ENCODE results near the gene TSPEAR.
"Not testable (repeated sequence)": the region's sequence is repeated elsewhere in the genome, so short reads cannot be mapped to it uniquely, and the experiment has no call there.

Gene TSPEAR

GRCh38 chr21:44681152-44681551, 30.2 kb downstream of the TSPEAR start:
- Histone ChIP-seq H3K4me3 (no peak overlapping the region), H3K27me3 (no peaks in the 10 kb centered on the region)

GRCh38 chr21:44677881-44678280, 33.5 kb downstream of the TSPEAR start:
- H3K27ac ChIP-seq = no peak overlapping the region
- no peak for TF ChIP-seq Cebpa-rat (IDR thresholded peaks at IDR 0.05)
- H3K9me3 ChIP-seq (replicated peaks in 1 of 11) = peaks cover 10 to 32% (median 17%) of the 10 kb centered on the region in 11 experiments
- no peak overlapping the region for H3K4me3 ChIP-seq
- H3K9ac ChIP-seq = no peak overlapping the region
- H4K20me1 ChIP-seq = no peaks in the 10 kb centered on the region
- H3K4me1 ChIP-seq = no peaks in the 10 kb centered on the region
- no peaks in the 10 kb centered on the region for H3K36me3 ChIP-seq
- H3K4me2 ChIP-seq = no peak overlapping the region
- no peaks in the 10 kb centered on the region for H3K27me3 ChIP-seq

More at GRCh38 chr21:44681152-44681551, 30.2 kb downstream of the TSPEAR start:
- Histone ChIP-seq H3K4me2 (no peak overlapping the region), H3K27ac (no peak overlapping the region), H3K9me3 (replicated peaks in 1 of 11) (peaks cover 0 to 4% (median under 1%) of the 10 kb centered on the region in 11 experiments; a peak in 3 of 22 replicates), H4K20me1 (no peaks in the 10 kb centered on the region), H3K4me1 (peaks cover 0 to 4% (median 0%) of the 10 kb centered on the region in 10 experiments; a peak in 3 of 20 replicates), H3K9ac (no peak overlapping the region), H3K36me3 (no peaks in the 10 kb centered on the region)
- no peak for TF ChIP-seq Cebpa-rat (IDR thresholded peaks at IDR 0.05)

GRCh38 chr21:44671911-44672310, 39.5 kb downstream of the TSPEAR start:
- no peak overlapping the region for H3K4me3 ChIP-seq
- no peaks in the 10 kb centered on the region for H3K4me1 ChIP-seq
- H3K27ac ChIP-seq = no peak overlapping the region
- no peaks in the 10 kb centered on the region for H3K27me3 ChIP-seq
- no peak overlapping the region for H3K4me2 ChIP-seq
- no peak for TF ChIP-seq Cebpa-rat (IDR thresholded peaks at IDR 0.05)
- H3K36me3 ChIP-seq = 0 out of 22 replicates have a peak, but pooled peaks cover 0 to 5% (median 0%) of the 10 kb centered on the region in 11 experiments
- H3K9ac ChIP-seq = no peak overlapping the region
- peaks cover 54 to 80% (median 63%) of the 10 kb centered on the region in 11 experiments for H3K9me3 ChIP-seq (replicated peaks in 1 of 11)
- H4K20me1 ChIP-seq = no peaks in the 10 kb centered on the region

GRCh38 chr21:44670642-44671432, 40.5 kb downstream of the TSPEAR start:
- no peak overlapping the region for H3K9ac ChIP-seq
- H4K20me1 ChIP-seq = no peaks in the 10 kb centered on the region
- H3K4me2 ChIP-seq = no peak overlapping the region
- no peaks in the 10 kb centered on the region for H3K27me3 ChIP-seq
- no peak overlapping the region for H3K4me3 ChIP-seq
- TF ChIP-seq Cebpa-rat (IDR thresholded peaks at IDR 0.05) = no peak
- H3K36me3 ChIP-seq = 0 out of 22 replicates have a peak, but pooled peaks cover 0 to 5% (median 0%) of the 10 kb centered on the region in 11 experiments
- peaks cover 54 to 76% (median 61%) of the 10 kb centered on the region in 11 experiments for H3K9me3 ChIP-seq (replicated peaks in 1 of 11)
- no peak overlapping the region for H3K27ac ChIP-seq
- no peaks in the 10 kb centered on the region for H3K4me1 ChIP-seq

- H4K20me1 ChIP-seq = no peaks in the 10 kb centered on the region
- no peak overlapping the region for H3K9ac ChIP-seq
- TF ChIP-seq Cebpa-rat (IDR thresholded peaks at IDR 0.05) = no peak
- H3K27ac ChIP-seq = no peak overlapping the region
- no peak overlapping the region for H3K4me3 ChIP-seq
- H3K4me1 ChIP-seq = no peaks in the 10 kb centered on the region
- H3K36me3 ChIP-seq = 0 out of 22 replicates have a peak, but pooled peaks cover 0 to 5% (median 0%) of the 10 kb centered on the region in 11 experiments
- peaks cover 43 to 71% (median 54%) of the 10 kb centered on the region in 11 experiments for H3K9me3 ChIP-seq (replicated peaks in 1 of 11)
- H3K4me2 ChIP-seq = no peak overlapping the region
- no peaks in the 10 kb centered on the region for H3K27me3 ChIP-seq
Measured at GRCh38 chr21:44667612-44668011, 43.8 kb downstream of the TSPEAR start.

- Histone ChIP-seq H3K4me1 (no peaks in the 10 kb centered on the region), H3K27ac (no peak within 1 kb of the TSS), H3K9ac (no peak within 1 kb of the TSS), H3K36me3 (0 out of 22 replicates have a peak, but pooled peaks cover 0 to 5% (median 0%) of the 10 kb centered on the region in 11 experiments), H4K20me1 (no peaks in the 10 kb centered on the region), H3K9me3 (replicated peaks in 1 of 11) (peaks cover 35 to 65% (median 46%) of the 10 kb centered on the region in 11 experiments), H3K4me3 (no peak within 1 kb of the TSS), H3K27me3 (no peaks in the 10 kb centered on the region), H3K4me2 (no peak within 1 kb of the TSS)
- TF ChIP-seq Cebpa-rat (IDR thresholded peaks at IDR 0.05) = no peak
Measured at GRCh38 chr21:44666401-44667320, 44.7 kb downstream of the TSPEAR start, which contains the start of gene KRTAP12-2. Gene KRTAP12-2 (minus strand): TSS chr21:44666927. CDS start chr21:44666886, 41 bp downstream.

GRCh38 chr21:44664691-44665090, 46.7 kb downstream of the TSPEAR start:
- no peaks in the 10 kb centered on the region for H3K27me3 ChIP-seq
- peaks cover 18 to 46% (median 29%) of the 10 kb centered on the region in 11 experiments for H3K9me3 ChIP-seq (replicated peaks in 1 of 11)
- H3K9ac ChIP-seq = no peak overlapping the region
- no peaks in the 10 kb centered on the region for H3K36me3 ChIP-seq
- H3K4me2 ChIP-seq = no peak overlapping the region
- H3K27ac ChIP-seq = no peak overlapping the region
- no peak overlapping the region for H3K4me3 ChIP-seq
- peaks cover 0 to under 1% (median 0%) of the 10 kb centered on the region in 10 experiments; a peak in 3 of 20 replicates for H3K4me1 ChIP-seq
- no peaks in the 10 kb centered on the region for H4K20me1 ChIP-seq
- TF ChIP-seq Cebpa-rat (IDR thresholded peaks at IDR 0.05) = no peak

- H3K9ac ChIP-seq, H3K27me3 ChIP-seq, H4K20me1 ChIP-seq, H3K4me3 ChIP-seq, H3K27ac ChIP-seq, H3K4me2 ChIP-seq, H3K36me3 ChIP-seq: not testable (repeated sequence)
- H3K9me3 ChIP-seq (replicated peaks in 1 of 11) = peaks cover 18 to 41% (median 27%) of the 10 kb centered on the region in 11 experiments
- H3K4me1 ChIP-seq = peaks cover 26 to 30% (median 29%) of the 10 kb centered on the region in 10 experiments
Measured at GRCh38 chr21:44661567-44661966, 49.8 kb downstream of the TSPEAR start.

Measured in BLaER1 treated with 17β-estradiol and CSF1 and Interleukin-3, amounts not matched to agents 10 nM and 100 nM (cell line).